Mesendoderm (in vitro differentiated cells): ENCODE measurements around the gene HOXA11.

Experiments
- DNase-seq: peaks from one replicate; pipeline ENCODE4 v3.0.0; 2013
- H2AK5ac ChIP-seq: 2 replicates; pipeline ENCODE4 v1.6.1; 2013; ENCODE audit warnings: low read length, inconsistent platforms
- H2BK120ac ChIP-seq: 2 replicates; pipeline ENCODE4 v1.6.1; 2013; ENCODE audit warnings: low read depth, mild to moderate bottlenecking, low read length, moderate library complexity, mixed read lengths
- H2BK15ac ChIP-seq: replicated peaks from 2 replicates; pipeline ENCODE4 v1.6.1; 2013; ENCODE audit warnings: low read depth, mild to moderate bottlenecking, moderate library complexity
- H2BK5ac ChIP-seq: 2 replicates; pipeline ENCODE4 v1.6.1; 2013; ENCODE audit warnings: low read length, inconsistent platforms
- H3K18ac ChIP-seq: 2 replicates; pipeline ENCODE4 v1.6.1; 2013; ENCODE audit warnings: mild to moderate bottlenecking, low read length, mixed read lengths
- H3K23ac ChIP-seq: one replicate; pipeline ENCODE4 v1.6.1; 2013; ENCODE audit warnings: low read length
- H3K27ac ChIP-seq: 2 replicates; pipeline ENCODE4 v1.5.1; 2013; ENCODE audit warnings: low read depth, mild to moderate bottlenecking, inconsistent platforms, low read length, moderate library complexity
- H3K27me3 ChIP-seq: 2 replicates; pipeline ENCODE4 v1.6.1; 2013; ENCODE audit warnings: low read length, control low read depth, mild to moderate bottlenecking, inconsistent platforms; ENCODE audit not compliant: insufficient read depth, poor library complexity
- H3K36me3 ChIP-seq: 2 replicates; pipeline ENCODE4 v1.6.1; 2013; ENCODE audit warnings: low read length, inconsistent platforms; ENCODE audit not compliant: control insufficient read depth, insufficient read depth
- H3K4ac ChIP-seq: one replicate; pipeline ENCODE4 v1.6.1; 2013; ENCODE audit warnings: low read depth, mild to moderate bottlenecking, low read length, moderate library complexity
- H3K4me1 ChIP-seq: 2 replicates; pipeline ENCODE4 v1.6.1; 2013; ENCODE audit warnings: low read depth, low read length, inconsistent platforms; ENCODE audit not compliant: control insufficient read depth
- H3K4me2 ChIP-seq: 2 replicates; pipeline ENCODE4 v1.6.1; 2013; ENCODE audit warnings: low read length
- H3K4me3 ChIP-seq: 2 replicates; pipeline ENCODE4 v1.5.1; 2013; ENCODE audit warnings: mild to moderate bottlenecking, low read length
- H3K56ac ChIP-seq: one replicate; pipeline ENCODE4 v1.6.1; 2013; ENCODE audit warnings: low read length
- H3K79me1 ChIP-seq: 2 replicates; pipeline ENCODE4 v1.6.1; 2013; ENCODE audit warnings: low read length, inconsistent platforms
- H3K79me2 ChIP-seq: 2 replicates; pipeline ENCODE4 v1.6.1; 2013; ENCODE audit warnings: mild to moderate bottlenecking, low read length; ENCODE audit not compliant: control insufficient read depth, insufficient read depth
- H3K9ac ChIP-seq: 2 replicates; pipeline ENCODE4 v1.6.1; 2013; ENCODE audit warnings: low read length, inconsistent platforms
- H4K5ac ChIP-seq: one replicate; pipeline ENCODE4 v1.6.1; 2013; ENCODE audit warnings: low read length
- H4K8ac ChIP-seq: one replicate; pipeline ENCODE4 v1.6.1; 2013; ENCODE audit warnings: low read depth, mild to moderate bottlenecking, control low read depth, low read length, moderate library complexity
- WGBS: extraction: QIAGEN DNeasy Blood & Tissue Kit; methylation state at CpG from one replicate; pipeline ENCODE4 v1.1.7; 2013; ENCODE audit warnings: low lambda C conversion rate, missing lambda C conversion rate; ENCODE audit not compliant: insufficient coverage; ENCODE audit errors: extremely low coverage; 5-methylcytosine and 5-hydroxymethylcytosine counted together

Gene HOXA11

DNA sequence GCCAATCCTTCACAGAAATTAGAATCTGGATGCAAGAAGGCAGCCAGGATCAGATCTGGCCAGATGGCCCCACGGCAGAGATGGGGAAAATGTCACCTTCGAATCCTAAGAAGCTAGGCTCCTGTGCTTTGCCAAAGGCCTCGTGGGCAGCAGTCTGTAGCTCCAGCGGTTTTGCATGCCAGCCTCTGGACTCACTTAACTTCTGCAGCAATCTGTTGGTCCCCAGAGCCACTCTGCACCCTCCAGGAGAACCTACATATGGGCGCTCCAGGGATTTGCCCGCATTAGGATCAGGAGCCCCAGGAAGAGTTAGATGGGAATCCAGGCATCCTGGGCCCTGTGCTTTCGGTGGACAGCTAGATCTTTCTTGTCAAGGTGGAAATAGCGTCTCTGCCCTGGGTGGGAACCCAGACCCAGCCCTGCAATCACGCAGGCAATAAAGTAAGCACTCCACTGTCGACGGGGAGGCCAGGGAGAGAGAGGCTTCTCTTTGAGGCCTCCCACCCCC lies 25.0 kb upstream of the HOXA11 start:
- Histone ChIP-seq H2BK15ac (no peak overlapping the region), H2AK5ac (no peak overlapping the region), H3K4me2 (no peak overlapping the region), H3K79me2 (no peaks in the 10 kb centered on the region), H3K56ac (no peak overlapping the region), H4K5ac (no peak overlapping the region), H3K18ac (no peak overlapping the region), H3K27me3 (peaks cover 68% of the 10 kb centered on the region), H3K27ac (no peak overlapping the region), H3K4me1 (peaks cover 2% of the 10 kb centered on the region), H3K4me3 (no peak overlapping the region), H3K36me3 (no peaks in the 10 kb centered on the region), H3K4ac (no peak overlapping the region), H4K8ac (no peak overlapping the region), H3K79me1 (no peaks in the 10 kb centered on the region), H2BK120ac (no peak overlapping the region), H3K9ac (no peak overlapping the region), H3K23ac (no peak overlapping the region), H2BK5ac (no peak overlapping the region)
- WGBS, result no CpG with 5 or more reads among the region's 11 CpGs
- no peak for DNase-seq

DNA sequence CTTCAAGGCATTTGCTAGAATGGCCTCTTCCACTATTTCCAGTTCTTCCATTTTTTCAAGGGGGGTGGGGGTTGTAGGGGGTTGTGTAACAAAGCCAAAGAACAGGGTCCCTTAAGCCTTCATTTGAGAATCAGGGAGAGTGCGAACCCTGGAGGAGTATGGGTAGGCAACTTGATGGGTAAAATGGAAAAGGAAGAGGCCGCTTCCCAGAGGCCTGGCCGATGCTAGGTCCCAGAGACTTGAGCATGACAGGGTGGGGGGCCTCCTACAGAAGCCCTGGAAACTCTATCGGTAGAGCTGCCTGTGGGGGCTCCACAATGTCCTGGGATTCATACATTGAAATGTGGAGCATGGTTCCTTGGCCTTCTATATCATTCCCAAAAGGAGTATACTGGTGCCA lies 24.0 kb upstream of the HOXA11 start:
- Histone ChIP-seq H4K8ac (no peak overlapping the region), H3K4me2 (no peak overlapping the region), H4K5ac (no peak overlapping the region), H3K4me1 (no peaks in the 10 kb centered on the region), H3K9ac (no peak overlapping the region), H2BK120ac (no peak overlapping the region), H3K36me3 (no peaks in the 10 kb centered on the region), H2BK5ac (no peak overlapping the region), H3K79me1 (no peaks in the 10 kb centered on the region), H3K4ac (no peak overlapping the region), H3K4me3 (no peak overlapping the region), H2AK5ac (no peak overlapping the region), H3K23ac (no peak overlapping the region), H2BK15ac (no peak overlapping the region), H3K27me3 (peaks cover 78% of the 10 kb centered on the region), H3K56ac (no peak overlapping the region), H3K79me2 (no peaks in the 10 kb centered on the region), H3K27ac (no peak overlapping the region), H3K18ac (no peak overlapping the region)
- no CpG with 5 or more reads among the region's 4 CpGs for WGBS
- DNase-seq, result no peak

DNA sequence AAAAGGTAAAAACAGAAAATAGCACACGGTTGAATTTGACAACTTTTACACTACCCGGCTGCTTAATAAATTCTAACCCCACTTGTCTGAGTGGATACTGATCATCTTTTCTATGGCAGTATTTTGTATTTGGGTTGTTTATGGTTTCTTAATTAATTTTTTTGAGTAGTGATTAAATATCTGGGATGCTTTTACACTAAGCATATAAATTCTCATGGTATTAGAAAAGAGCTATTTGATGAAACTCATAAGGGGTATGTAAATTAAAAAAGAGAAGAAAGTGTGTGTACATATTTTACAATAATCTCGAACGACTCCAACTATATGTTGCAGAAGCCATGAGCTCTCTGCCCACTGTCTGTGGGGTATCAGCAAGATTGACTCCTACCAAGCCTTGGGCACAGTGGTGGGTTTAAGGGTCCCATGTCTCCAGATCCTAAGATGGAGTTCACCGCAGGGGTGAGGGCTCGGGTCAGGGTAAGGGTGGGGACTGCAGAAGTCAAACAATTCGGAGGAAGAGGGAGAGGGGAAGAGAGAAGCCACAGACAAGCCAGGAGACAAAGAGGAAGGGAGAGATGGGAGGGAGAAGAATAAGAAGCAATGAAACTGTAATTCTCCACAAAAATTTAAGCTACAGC lies 22.4 kb upstream of the HOXA11 start:
- no peaks in the 10 kb centered on the region for H3K79me1 ChIP-seq
- no peak overlapping the region for H3K4ac ChIP-seq
- H3K9ac ChIP-seq, result no peak overlapping the region
- no peaks in the 10 kb centered on the region for H3K36me3 ChIP-seq
- no peaks in the 10 kb centered on the region for H3K79me2 ChIP-seq
- no peak overlapping the region for H3K23ac ChIP-seq
- H4K5ac ChIP-seq, result no peak overlapping the region
- no peak overlapping the region for H3K56ac ChIP-seq
- no peak overlapping the region for H3K18ac ChIP-seq
- no peak overlapping the region for H3K4me3 ChIP-seq
- H3K27me3 ChIP-seq, result peaks cover 83% of the 10 kb centered on the region
- no peak overlapping the region for H2BK120ac ChIP-seq
- H3K4me2 ChIP-seq, result no peak overlapping the region
- H2BK15ac ChIP-seq, result no peak overlapping the region
- H2BK5ac ChIP-seq, result no peak overlapping the region
- DNase-seq, result no peak
- no peak overlapping the region for H3K27ac ChIP-seq
- no peak overlapping the region for H2AK5ac ChIP-seq
- H4K8ac ChIP-seq, result no peak overlapping the region
- no peaks in the 10 kb centered on the region for H3K4me1 ChIP-seq
- no CpG with 5 or more reads among the region's 7 CpGs for WGBS

DNA sequence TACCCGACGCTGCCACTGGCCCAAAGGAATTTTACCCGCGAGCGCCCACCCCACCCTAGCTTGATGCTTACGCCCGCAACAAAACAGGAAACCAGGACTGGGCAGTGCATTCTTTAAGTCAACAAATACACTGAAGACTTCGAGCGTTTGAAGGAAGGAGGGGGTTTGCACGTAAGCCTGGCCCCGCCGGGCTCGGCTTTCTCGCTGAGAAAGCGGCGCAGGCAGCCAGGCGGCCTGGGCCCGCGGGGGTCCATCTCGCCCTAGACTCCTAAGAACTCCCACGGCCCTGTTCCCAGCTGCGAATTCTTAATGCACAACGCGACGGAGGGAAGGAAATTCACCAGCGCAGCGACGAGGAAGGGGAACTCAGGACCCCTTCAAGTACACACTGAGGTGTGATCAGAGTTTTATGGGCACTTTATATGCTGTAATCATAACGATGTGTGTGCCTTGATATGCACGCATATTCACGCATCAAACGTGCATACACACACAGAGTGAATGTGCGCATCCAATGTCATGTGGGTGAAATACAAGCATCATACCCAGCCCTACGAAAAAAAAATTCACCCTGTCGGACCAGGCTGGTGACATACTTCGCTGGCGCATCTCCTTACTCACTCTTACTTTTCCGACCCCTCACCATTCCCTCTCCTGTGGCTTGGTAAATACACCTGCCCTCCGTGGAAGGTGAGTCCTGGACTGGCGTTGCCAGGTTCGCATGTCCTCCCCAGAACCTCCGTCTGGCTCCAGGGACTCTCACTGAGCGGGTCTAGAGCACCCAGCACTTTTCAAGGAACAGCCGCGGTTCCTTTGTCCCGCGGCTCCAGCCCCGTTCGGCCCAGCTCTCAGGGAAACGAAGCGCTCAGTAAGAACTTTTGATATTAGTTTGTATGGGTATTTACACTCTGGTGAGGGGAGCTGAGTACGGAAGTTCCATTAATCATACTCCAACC lies 20.6 kb upstream of the HOXA11 start:
- Histone ChIP-seq H3K4me3 (no peak overlapping the region), H3K79me2 (no peaks in the 10 kb centered on the region), H3K23ac (peak overlapping the region; percentile 74), H3K18ac (no peak overlapping the region), H3K27me3 (peaks cover 85% of the 10 kb centered on the region), H4K5ac (no peak overlapping the region), H3K9ac (no peak overlapping the region), H2BK120ac (no peak overlapping the region), H3K56ac (no peak overlapping the region), H2BK15ac (no peak overlapping the region), H3K27ac (no peak overlapping the region), H4K8ac (no peak overlapping the region), H3K4me1 (peaks cover 2% of the 10 kb centered on the region), H3K4me2 (no peak overlapping the region), H3K36me3 (no peaks in the 10 kb centered on the region), H3K4ac (no peak overlapping the region), H2AK5ac (no peak overlapping the region), H2BK5ac (no peak overlapping the region), H3K79me1 (no peaks in the 10 kb centered on the region)
- no peak for DNase-seq
- no CpG with 5 or more reads among the region's 52 CpGs for WGBS

DNA sequence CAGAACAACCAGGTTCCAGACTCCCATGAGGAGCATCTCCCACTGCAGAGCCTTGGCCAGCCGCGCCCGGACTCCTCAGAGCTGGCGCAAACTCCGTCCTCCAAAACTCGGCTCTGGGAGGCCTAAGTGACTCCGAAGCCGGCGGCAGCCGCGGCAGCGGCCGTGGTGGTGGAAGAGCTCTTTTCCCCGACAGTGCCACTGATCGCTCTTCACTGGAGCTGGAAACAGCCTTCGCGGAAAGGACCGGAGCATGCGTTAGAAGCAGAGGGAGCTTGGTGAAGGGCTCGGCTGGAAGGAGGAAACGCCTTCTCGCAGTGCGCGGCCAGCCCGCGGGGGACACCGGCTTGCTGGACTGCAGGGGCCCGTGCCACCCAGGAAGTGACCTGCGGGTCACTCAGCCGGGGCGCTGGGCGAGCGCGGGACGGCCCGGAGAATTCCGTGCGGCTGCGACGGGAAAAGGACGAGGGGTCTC lies 19.9 kb upstream of the HOXA11 start:
- Histone ChIP-seq H3K4me3 (no peak overlapping the region), H4K8ac (no peak overlapping the region), H3K9ac (no peak overlapping the region), H3K27me3 (peaks cover 89% of the 10 kb centered on the region), H3K36me3 (no peaks in the 10 kb centered on the region), H2AK5ac (no peak overlapping the region), H3K4me1 (peaks cover 3% of the 10 kb centered on the region), H3K27ac (no peak overlapping the region), H3K18ac (no peak overlapping the region), H2BK120ac (no peak overlapping the region), H3K79me2 (no peaks in the 10 kb centered on the region), H2BK5ac (no peak overlapping the region), H3K4me2 (peak overlapping the region; percentile 8), H3K4ac (no peak overlapping the region), H3K23ac (no peak overlapping the region), H3K56ac (no peak overlapping the region), H3K79me1 (no peaks in the 10 kb centered on the region), H4K5ac (no peak overlapping the region), H2BK15ac (no peak overlapping the region)
- DNase-seq, result peak; percentile 61
- no CpG with 5 or more reads among the region's 41 CpGs for WGBS
